Bronchial epithelial cell (primary cell): ENCODE data around the gene CCDC107. TPM values are rescaled to one million over a fixed set of nuclear protein-coding genes. Genes with fewer than 3 reads are reported as not detected.
A peak's percentile ranks its signal among the peaks of the same experiment; 100 is the strongest.

ENCODE experiments used
- DNase-seq: peaks from one replicate; pipeline ENCODE4 v3.0.0-alpha.2; 2010; ENCODE audit warnings: low read depth
- FAIRE-seq: peaks from 2 replicates; lab custom pipeline; 2011; peaks lifted over from hg19 to GRCh38; lab: Jason Lieb, UNC
- H3K27me3 ChIP-seq: 2 replicates; pipeline ENCODE4 v1.5.1; 2011; ENCODE audit warnings: low read length; ENCODE audit not compliant: control insufficient read depth, insufficient read depth
- H3K36me3 ChIP-seq: 2 replicates; pipeline ENCODE4 v1.5.1; 2011; ENCODE audit warnings: low read length; ENCODE audit not compliant: control insufficient read depth, insufficient read depth
- H3K4me3 ChIP-seq: 2 replicates; pipeline ENCODE4 v1.5.1; 2011; ENCODE audit warnings: mild to moderate bottlenecking, low read depth, low read length, control low read depth
- total RNA-seq: library from RNA; depleted of rRNA; stranded (reverse); fragments of >200 nt; gene quantifications from 2 replicates; pipeline ENCODE4 v1.2.1, GENCODE V29; 2014
- TF ChIP-seq, protein P1 (sequence below): IDR thresholded peaks from 2 replicates; pipeline ENCODE4 v1.5.1; 2011; ENCODE audit warnings: mild to moderate bottlenecking, moderate library complexity, low read length, control low read depth, inconsistent platforms; ENCODE audit not compliant: insufficient read depth, severe bottlenecking

CCDC107 gene
- total RNA-seq, 1 donor from 2014 or later, result 13.7 TPM

DNA sequence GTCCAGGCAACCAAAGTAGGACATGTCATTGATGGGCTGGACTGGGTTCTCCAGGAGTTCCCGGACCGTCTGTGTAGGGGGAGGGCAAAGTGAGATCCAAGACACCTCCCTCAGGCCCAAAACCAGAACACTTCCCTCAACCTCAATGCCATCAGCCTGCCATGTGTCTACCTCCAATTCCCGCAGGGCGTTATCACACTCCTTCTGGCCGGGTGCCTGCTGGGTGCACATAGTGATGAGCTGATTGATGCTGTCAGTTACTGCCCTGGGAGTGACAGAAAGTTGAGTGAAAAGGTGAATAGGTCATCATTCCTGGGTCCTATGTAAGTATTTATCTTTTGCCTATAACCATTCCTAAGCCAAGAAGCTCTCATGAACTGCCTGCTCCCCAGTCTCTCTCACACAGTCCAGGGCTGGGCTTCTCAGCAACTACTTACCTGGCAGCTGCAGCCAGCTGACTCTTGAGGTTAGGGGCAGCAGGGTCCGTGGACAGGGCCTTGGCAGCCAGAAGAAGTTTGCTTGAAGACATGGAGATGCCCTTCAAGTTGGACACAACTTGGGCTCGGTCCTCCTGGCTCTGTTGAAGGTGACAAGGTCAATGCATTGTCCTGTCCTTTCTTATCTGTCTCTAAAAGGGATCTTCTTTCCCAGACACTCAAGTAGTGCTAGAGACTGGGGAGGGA is 52.9 kb downstream of the CCDC107 start:
- peak; percentile 62 for FAIRE-seq
- TF ChIP-seq, protein P1, sequence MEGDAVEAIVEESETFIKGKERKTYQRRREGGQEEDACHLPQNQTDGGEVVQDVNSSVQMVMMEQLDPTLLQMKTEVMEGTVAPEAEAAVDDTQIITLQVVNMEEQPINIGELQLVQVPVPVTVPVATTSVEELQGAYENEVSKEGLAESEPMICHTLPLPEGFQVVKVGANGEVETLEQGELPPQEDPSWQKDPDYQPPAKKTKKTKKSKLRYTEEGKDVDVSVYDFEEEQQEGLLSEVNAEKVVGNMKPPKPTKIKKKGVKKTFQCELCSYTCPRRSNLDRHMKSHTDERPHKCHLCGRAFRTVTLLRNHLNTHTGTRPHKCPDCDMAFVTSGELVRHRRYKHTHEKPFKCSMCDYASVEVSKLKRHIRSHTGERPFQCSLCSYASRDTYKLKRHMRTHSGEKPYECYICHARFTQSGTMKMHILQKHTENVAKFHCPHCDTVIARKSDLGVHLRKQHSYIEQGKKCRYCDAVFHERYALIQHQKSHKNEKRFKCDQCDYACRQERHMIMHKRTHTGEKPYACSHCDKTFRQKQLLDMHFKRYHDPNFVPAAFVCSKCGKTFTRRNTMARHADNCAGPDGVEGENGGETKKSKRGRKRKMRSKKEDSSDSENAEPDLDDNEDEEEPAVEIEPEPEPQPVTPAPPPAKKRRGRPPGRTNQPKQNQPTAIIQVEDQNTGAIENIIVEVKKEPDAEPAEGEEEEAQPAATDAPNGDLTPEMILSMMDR, result no peak
- Histone ChIP-seq H3K4me3 (no peak overlapping the region), H3K27me3 (no peaks in the 10 kb centered on the region), H3K36me3 (peaks cover 62% of the 10 kb centered on the region)
- DNase-seq, result no peak

Other genes starting within 250 kb of the CCDC107 start
- gene RUSC2, start 168.2 kb upstream of the CCDC107 start, total RNA-seq, result 4.5 and 4.9 TPM in 2 replicates
- gene TESK1, start 53.0 kb upstream of the CCDC107 start, total RNA-seq, result 6.6 and 8.2 TPM in 2 replicates
- gene CD72, start 39.9 kb upstream of the CCDC107 start, total RNA-seq, result 0.79 and 0.90 TPM in 2 replicates
- gene SIT1, start 7.4 kb upstream of the CCDC107 start, total RNA-seq, result not detected in 2 replicates
- gene RMRP, start 273 bp upstream of the CCDC107 start, total RNA-seq, result 15,881 and 37,648 TPM in 2 replicates
- 0.13 and 0.79 TPM in 2 replicates for gene ARHGEF39, start 6.9 kb downstream of the CCDC107 start, total RNA-seq
- 3.2 and 28.5 TPM in 2 replicates for gene CA9, start 15.6 kb downstream of the CCDC107 start, total RNA-seq
- gene TPM2, start 31.6 kb downstream of the CCDC107 start, total RNA-seq, result 46.1 and 57.7 TPM in 2 replicates
- 71.0 and 79.0 TPM in 2 replicates for gene TLN1, start 73.9 kb downstream of the CCDC107 start, total RNA-seq
- gene CREB3, start 74.4 kb downstream of the CCDC107 start, total RNA-seq, result 45.4 and 57.9 TPM in 2 replicates
- gene GBA2, start 90.9 kb downstream of the CCDC107 start, total RNA-seq, result 34.8 and 37.9 TPM in 2 replicates
- 11.8 and 16.8 TPM in 2 replicates for gene RGP1, start 91.0 kb downstream of the CCDC107 start, total RNA-seq
- not detected in 2 replicates for gene MSMP, start 96.0 kb downstream of the CCDC107 start, total RNA-seq
- 5.0 and 7.9 TPM in 2 replicates for gene NPR2, start 133.3 kb downstream of the CCDC107 start, total RNA-seq
- gene SPAG8, start 154.0 kb downstream of the CCDC107 start, total RNA-seq, result 0.13 and 0.26 TPM in 2 replicates
- 22.6 and 22.7 TPM in 2 replicates for gene HINT2, start 156.8 kb downstream of the CCDC107 start, total RNA-seq
- gene FAM221B, start 170.4 kb downstream of the CCDC107 start, total RNA-seq, result not detected in 2 replicates
- 0.79 and 1.5 TPM in 2 replicates for gene TMEM8B, start 170.9 kb downstream of the CCDC107 start, total RNA-seq
- not detected in 2 replicates for gene OR13J1, start 212.1 kb downstream of the CCDC107 start, total RNA-seq
- gene HRCT1, start 247.9 kb downstream of the CCDC107 start, total RNA-seq, result 0.26 TPM in 1 of 2 replicates, not detected in the other